Astrocyte of the hippocampus (primary cell): ENCODE results near the gene PTPRG.

Experiments used
- DNase-seq: peaks from one replicate; pipeline ENCODE4 v3.0.0; 2011; ENCODE audit warnings: low read depth, low spot score

The PTPRG gene

GRCh38 chr3:62261121-62261520 is 699.8 kb downstream of the PTPRG start:
- no peak for DNase-seq

GRCh38 chr3:62261736-62262135 is 700.4 kb downstream of the PTPRG start:
- no peak for DNase-seq

GRCh38 chr3:62265528-62265927 is 704.2 kb downstream of the PTPRG start:
- DNase-seq: no peak

- no peak for DNase-seq
These were observed 705.4 kb downstream of the PTPRG start for GRCh38 chr3:62266668-62267283.

GRCh38 chr3:62276658-62277180 is 715.3 kb downstream of the PTPRG start:
- DNase-seq: no peak

- no peak for DNase-seq
These were observed 716.1 kb downstream of the PTPRG start for GRCh38 chr3:62277450-62277849.

GRCh38 chr3:62277986-62278385 is 716.6 kb downstream of the PTPRG start:
- DNase-seq: no peak

- DNase-seq: no peak
These were observed 720.4 kb downstream of the PTPRG start for GRCh38 chr3:62281726-62282125.

GRCh38 chr3:62284442-62284841 is 723.1 kb downstream of the PTPRG start:
- DNase-seq: no peak

GRCh38 chr3:62287392-62287927 is 726.1 kb downstream of the PTPRG start:
- no peak for DNase-seq

- no peak for DNase-seq
These were observed 728.6 kb downstream of the PTPRG start for GRCh38 chr3:62289922-62290321.

GRCh38 chr3:62293051-62293780 is 731.8 kb downstream of the PTPRG start:
- no peak for DNase-seq

- no peak for DNase-seq
These were observed 734.2 kb downstream of the PTPRG start for GRCh38 chr3:62295571-62295970.

- no peak for DNase-seq
These were observed 739.2 kb downstream of the PTPRG start for GRCh38 chr3:62300617-62301016.

GRCh38 chr3:62312201-62312600 is 750.8 kb downstream of the PTPRG start:
- no peak for DNase-seq

GRCh38 chr3:62316525-62316924 is 755.2 kb downstream of the PTPRG start:
- DNase-seq: no peak

GRCh38 chr3:62318365-62318751 is 757.0 kb downstream of the PTPRG start:
- no peak for DNase-seq

GRCh38 chr3:62318752-62319569 is 757.6 kb downstream of the PTPRG start:
- peak; percentile 95 for DNase-seq

- no peak for DNase-seq
These were observed 758.3 kb downstream of the PTPRG start for GRCh38 chr3:62319570-62320243.

- no peak for DNase-seq
These were observed 761.9 kb downstream of the PTPRG start for GRCh38 chr3:62323241-62323640.

- peak; percentile 1 for DNase-seq
These were observed 764.5 kb downstream of the PTPRG start for GRCh38 chr3:62325896-62326295.

- DNase-seq: no peak
These were observed 768.6 kb downstream of the PTPRG start for GRCh38 chr3:62329971-62330370.
